Suppressor macrophage treated with lipopolysaccharide for 4 hours (primary cell): ENCODE measurements around the gene ZNF827.

ENCODE experiments used
- DNase-seq: peaks from one replicate; pipeline ENCODE4 v3.0.0-alpha.2; 2020

The ZNF827 gene

DNA sequence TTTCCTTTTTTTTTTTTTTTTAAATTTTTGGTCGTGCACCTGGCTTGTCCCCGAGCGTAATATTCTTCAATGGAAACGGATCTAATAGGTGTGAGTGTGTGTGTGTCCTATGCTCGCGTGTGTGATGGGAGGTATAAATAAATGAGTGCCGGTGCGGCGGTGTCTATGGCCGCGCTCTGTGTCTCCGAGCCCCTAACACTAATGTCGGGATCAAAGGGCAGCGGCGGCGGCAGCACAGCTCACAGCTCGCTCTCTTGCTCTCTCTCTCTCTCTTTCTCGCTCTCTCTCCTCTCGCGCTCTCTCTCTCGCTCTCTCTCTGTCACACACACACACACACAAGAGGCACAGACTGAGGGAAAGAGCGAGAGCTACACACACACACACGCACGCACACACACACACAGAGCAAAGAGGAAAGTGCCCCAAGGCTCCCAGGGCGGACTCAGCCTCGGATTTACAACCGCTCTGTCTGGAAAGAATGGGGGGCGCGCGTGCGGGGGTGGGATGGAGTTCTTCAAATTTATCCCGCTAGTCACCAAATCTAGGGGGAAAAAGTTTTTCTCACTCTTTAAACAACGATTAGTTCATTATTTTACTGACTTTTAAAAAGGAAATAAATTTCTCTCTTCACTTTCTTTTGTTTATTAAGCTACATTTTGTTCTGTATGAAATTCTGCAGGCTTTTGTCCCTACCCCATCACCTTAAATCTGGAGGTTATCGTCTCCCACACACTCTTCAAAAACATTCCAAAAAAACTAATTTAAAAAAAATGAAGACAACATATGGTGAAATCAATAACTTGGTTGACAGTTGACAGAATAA lies at the start of gene ZNF827:
TSS of gene ZNF827 (minus strand) at position 206 of the 823 bp plus-strand sequence. CDS start 416 bp downstream, outside the sequence.
- peak; percentile 23 for DNase-seq

- DNase-seq = no peak
Measured at GRCh38 chr4:145984563-145984962, 45.9 kb upstream of the ZNF827 start.

GRCh38 chr4:145982791-145983190 lies 44.2 kb upstream of the ZNF827 start:
- DNase-seq = no peak

DNA sequence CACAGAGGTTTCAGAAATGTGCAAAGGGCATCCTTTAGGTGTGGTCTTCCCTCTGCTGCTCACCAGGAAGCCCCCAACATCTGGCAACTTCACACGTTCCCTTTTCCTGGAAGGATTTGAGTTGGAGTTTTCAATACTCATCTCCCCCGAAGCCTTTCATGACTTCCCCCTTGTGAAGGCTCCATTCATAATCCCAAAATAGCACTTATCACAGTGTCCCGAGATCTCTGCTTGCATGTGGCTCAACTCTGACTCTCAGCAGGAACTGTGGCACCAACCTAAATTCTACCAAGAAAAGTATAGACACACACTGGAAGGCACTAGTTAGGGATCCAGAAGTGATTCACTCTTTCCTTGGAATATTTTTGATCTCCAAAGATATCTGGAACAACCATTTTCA lies 40.5 kb upstream of the ZNF827 start:
- no peak for DNase-seq

GRCh38 chr4:145976680-145977079 lies 38.1 kb upstream of the ZNF827 start:
- no peak for DNase-seq

DNA sequence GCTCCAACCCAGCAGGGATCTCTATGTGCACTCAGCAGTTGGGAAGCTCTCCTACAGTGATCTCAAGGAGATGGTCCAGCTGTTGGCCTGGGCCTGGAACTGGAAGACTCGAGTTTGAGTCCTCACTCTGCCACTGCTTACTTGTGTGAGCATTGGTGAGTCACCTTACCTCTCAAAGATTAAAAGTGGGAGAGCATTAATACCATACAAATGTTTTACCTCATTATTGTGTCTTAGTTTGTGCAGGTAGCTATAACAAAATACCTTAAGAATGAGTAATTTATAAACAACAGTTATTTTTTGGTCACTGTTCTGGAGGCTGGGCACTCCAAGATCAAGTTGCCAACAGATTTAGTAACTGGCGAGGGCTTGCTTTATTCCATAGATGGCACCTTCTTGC lies 21.4 kb upstream of the ZNF827 start:
- no peak for DNase-seq

DNA sequence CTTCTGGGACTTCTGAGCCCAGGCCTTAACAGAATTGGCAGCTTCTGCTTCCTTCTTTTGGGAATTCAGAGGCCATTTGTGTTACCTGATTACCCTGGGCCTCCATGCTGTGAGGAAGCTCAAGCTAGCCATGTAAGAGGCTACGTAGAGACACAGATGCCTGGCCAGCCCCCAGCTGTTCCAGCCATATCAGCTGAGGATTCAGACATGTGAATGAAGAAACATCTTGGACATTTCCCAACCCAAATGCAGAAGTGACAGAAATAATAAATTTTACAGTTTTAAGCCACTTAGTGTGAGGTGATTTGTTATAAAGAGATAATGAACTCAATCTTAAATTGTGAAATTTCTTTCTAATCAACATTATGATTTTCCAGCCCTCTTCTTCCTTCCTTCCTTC lies 18.7 kb upstream of the ZNF827 start:
- peak; percentile 25 for DNase-seq

GRCh38 chr4:145956288-145956890 lies 17.8 kb upstream of the ZNF827 start:
- DNase-seq = peak; percentile 44

GRCh38 chr4:145954924-145955339 lies 16.3 kb upstream of the ZNF827 start:
- DNase-seq = no peak

DNA sequence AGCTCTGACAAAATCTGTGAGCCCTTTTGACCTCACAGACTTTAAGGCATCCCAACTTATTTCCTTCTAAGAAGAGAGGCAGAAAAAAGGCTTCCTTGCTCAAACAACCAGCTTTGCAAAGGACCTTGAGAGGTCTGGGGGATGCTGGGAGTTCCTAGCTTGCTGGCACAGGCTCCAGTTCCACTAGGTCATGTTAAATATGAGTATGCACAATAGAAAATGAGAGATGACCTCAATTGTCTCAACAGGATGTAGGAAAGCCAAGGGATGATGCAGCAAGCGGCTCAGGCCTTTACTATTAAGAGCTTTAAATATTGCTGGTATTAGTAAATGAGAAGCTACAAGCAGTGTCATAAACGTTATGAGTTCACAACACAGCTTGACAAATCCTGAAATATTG lies 13.3 kb upstream of the ZNF827 start:
- no peak for DNase-seq

DNA sequence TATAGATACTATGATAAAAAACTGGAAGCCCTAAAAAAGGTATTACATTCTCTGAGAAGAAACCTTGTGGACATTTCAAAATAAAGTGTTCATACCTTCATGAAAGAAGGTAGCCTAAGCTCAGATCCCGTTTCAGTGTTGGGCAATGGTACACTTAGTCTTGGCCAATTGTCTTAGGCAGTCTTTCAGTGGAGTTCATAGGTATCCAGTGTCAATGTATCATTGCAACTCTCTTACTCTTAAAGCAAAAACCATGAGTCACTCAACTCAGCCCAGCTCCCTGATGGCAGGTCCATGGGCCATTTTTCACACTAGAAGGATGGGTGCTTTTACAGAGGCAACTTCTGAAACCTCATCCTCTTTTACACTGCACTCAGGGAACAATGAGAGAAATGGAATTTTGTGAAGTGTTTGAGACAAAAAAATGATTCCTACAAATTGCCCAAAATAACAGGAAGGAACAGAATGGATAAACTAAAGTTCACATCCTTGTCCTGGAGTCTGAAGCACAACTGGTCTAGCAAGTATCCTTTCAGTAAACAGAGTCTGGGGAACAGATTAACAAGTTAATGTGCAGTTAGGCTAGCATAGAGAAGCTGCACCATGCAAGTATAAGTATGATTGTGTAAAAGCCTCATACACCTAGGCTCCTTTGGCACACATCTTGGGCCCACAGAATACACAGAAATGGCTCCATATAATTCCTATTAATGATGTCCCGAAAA lies 7.0 kb upstream of the ZNF827 start:
- no peak for DNase-seq

DNA sequence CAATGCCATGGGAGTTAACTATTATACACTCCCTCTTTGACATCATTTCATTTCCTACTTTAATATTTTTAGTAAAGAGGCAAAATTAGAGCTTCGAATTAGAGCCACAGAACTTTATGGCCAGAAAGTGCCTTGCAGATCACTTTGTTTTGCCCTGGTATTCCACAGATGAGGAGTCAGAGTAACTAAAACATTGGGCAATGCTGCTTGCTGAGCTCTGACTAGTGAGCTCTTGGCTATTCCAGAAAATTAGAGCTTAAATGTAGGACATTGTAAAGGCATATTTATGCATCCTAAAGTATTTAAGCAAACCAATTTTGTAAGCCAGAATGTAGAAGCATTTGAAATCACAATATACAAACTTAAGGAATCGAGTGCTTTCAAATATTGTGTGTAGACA lies 6.3 kb upstream of the ZNF827 start:
- no peak for DNase-seq

DNA sequence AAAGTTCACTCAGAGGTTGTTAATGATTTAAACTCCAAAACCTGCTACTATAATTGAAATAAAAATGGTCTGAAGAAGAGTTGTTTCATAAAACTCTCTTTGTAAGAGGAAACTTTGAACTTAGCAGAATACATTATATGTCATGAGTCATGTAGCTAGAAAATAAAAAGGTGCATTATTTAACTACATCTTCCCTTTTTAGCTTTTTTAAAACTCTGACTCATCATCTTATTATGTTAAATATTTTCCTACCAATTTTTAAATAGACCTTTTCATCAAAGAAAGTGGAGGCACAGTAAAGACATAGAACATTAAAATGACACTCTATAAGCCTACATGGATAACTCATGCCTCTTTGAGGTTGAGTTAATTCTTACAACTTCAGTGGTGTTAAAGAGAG lies 1.2 kb upstream of the ZNF827 start:
- no peak for DNase-seq

GRCh38 chr4:145939441-145939750 lies 773 bp upstream of the ZNF827 start:
- DNase-seq = no peak

DNA sequence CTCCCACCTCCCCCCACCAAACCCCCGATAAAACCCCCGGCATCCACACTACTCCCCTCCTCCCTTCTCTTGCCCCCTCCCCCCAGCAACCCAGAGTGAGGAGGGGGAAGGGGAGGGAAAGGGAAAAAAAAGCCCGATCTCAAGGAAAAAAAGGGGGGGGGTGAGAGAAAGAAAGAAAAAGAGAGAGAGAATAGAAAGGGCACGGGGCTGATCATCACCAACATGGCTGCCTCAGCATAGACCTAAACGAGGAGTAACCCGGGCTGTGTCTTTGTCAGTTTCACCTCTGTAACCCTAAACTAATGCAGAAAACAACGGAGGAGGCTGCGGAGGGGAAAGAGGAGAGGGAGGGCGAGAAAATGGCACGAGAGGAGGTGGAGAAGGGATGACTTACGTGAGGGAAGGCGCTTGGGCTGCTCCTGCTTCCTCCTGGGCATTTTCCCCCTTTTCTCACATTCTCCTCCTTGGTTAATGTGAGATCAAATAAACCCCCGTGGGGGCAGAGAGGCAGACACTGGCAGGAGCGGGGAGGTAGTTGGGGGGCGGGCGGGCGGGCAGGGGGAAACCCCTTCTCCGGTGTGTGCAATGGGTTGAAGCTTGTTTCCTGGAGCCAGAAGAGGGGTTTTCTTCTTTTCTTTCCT lies 532 bp downstream of the ZNF827 start:
- DNase-seq = peak; percentile 12

DNA sequence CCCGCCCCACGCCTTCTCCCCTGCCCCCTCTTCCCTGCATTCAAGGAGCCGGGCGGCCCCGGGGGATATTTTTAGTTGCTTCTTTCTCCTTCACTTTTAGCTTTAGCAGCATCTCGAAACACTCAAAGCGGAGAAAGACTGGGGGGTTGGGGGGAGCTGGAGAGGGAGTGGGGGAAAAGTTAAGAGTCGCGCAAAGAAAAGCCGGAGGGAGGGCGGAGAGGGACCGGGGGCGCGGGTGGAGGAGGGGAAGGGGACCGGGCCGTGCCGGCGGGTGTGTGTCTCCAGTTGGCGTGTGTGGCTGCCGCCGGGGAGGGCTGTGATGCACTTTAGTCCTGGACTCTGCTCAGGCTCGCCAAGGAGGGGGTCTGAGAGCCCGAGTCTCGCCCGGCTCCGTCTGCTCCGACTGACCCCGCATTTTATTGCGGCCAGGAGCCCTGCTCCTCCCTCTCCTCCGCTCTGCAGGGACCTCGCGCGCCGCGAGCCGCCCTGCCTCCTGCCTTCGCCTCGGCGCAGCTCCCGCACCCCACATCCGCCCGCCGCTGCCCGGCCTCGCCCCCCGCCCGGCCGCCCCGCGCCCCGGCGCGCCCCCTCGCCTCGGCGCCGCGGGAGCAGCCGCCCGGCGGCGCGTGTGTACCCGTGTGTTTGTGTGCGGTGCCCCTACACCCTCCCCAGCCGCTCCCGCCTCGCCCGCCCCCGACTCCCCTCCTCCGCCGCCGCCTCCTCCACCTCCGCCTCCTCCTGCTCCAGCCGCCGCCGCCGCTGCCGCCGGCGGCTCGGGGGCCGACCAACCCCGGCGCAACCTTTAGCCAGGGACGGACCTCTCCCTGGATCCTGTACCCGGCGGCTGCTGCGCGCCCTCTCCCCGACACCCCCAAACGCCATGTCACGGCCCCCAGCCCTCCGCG lies 1.4 kb downstream of the ZNF827 start:
- DNase-seq = peak; percentile 28

GRCh38 chr4:145936142-145936996 lies 2.3 kb downstream of the ZNF827 start:
- peak; percentile 35 for DNase-seq

DNA sequence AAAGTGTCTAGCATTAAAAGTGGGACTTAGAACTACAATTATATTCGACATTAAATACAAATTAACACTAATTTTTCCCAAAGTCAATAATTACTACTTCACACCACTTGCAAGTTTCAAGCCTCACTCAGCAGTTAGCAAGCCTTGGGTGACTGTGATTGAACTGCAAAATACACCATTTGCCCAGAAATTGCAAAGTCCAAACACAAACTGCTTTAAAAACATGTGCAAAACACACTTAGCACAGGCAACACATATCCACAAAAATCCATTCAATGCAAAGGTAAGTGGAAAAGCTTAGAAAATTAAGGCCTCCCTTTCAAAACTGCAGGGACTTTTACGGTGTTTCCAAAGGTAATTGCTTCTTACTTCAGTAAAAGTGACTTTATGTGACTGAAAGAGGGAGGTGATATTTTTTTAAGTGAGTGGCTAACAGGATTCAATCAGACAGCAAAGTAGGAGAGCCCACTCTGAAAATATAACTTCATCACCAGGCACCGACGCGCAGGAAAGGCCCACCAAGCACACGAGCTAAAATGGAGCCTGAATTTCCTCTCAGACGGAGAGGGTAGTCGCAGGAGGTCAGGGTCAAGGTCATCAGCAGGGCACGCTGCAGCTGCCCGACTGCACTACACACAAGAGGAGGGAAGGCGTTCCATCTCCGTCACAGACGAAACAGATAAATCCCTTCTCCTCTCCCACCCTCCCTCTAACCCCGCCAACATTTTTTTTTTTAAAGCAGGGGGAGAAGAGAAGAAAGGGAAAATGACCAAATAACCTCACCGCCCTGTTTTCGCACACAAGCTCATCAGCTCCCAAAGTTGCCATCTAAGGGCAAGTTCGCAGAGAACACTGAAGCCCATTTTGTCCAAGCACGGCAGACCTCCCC lies 3.1 kb downstream of the ZNF827 start:
- DNase-seq = no peak

DNA sequence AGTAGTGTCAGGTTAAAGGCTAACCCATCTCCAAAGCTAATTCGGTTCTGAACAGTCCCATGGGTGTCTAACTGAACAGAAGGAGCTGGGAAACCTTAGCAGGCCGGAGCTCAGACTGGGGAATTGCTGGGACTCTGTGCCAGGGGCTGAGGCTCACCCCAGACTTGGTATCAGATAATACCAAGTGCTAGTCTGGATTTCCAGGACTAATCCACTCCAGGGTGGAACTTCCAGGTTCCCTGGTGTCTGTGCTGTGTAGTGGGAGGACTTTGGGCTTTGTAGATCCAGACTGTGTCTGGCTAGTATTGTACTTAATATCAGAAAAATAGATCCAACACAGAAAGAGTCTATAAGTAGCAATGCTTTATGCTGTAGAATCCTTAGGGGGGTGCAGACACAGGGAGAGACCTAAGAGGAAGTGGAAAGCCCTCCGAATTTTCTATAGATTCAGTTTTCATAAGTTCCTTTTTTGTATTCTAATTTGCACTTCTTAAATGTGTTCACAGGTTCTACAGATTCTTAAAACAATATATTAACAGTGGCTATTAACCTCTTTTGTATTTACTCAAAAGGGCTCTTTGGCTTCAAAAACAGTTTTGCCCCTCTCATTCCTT lies 4.1 kb downstream of the ZNF827 start:
- DNase-seq = no peak

DNA sequence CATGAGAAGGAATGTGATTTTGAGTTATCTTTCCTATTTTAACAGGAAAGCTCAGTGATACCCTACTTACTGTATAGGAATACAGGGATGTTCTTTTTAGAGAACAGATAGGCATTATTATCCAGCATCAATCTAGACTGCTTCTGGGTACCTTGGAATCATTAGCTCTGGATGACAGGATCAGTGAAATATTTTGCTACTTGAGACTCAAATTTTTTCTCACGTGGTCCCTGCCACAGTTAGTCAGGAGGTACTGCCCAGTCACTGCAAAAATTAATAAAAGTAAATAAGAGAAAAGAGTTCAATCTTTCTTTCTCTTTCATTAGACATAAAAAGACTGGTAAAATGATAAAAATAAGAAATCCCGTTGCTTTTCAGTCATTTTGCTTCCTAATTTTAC lies 5.5 kb downstream of the ZNF827 start:
- no peak for DNase-seq
